Activated gamma-delta T cell treated with anti-CD3 and anti-CD28 coated beads, Interleukin-2, amount 50 U/mL, for 16 hours (primary cell): ENCODE data around the gene RSBN1.

Source experiments
- DNase-seq: peaks from one replicate; pipeline ENCODE4 v3.0.0-alpha.2; 2020; ENCODE audit warnings: low read depth

RSBN1 gene

DNA sequence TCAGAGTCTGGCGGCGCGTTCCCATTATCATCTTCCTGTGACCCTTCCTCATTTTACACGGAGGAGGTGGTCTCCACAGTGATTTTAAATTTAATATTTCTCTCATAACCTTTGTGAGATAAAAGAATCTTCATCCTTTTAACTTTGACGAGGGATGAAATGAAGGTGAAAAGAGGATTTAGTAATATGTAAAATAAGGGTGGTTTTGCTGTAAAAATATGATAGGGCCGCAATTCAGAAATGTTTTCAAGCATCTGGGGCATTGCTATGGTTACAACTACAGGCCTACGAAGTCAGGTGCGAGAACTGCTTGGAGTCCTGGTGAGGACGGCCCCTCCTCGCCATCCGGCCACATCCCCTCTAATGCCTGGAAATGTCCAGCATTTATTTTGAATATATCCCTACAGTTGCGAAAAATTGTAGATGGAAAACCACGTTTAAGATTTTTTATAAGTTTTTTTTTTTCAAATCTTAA lies 422 bp upstream of the RSBN1 start:
- DNase-seq, result no peak

DNA sequence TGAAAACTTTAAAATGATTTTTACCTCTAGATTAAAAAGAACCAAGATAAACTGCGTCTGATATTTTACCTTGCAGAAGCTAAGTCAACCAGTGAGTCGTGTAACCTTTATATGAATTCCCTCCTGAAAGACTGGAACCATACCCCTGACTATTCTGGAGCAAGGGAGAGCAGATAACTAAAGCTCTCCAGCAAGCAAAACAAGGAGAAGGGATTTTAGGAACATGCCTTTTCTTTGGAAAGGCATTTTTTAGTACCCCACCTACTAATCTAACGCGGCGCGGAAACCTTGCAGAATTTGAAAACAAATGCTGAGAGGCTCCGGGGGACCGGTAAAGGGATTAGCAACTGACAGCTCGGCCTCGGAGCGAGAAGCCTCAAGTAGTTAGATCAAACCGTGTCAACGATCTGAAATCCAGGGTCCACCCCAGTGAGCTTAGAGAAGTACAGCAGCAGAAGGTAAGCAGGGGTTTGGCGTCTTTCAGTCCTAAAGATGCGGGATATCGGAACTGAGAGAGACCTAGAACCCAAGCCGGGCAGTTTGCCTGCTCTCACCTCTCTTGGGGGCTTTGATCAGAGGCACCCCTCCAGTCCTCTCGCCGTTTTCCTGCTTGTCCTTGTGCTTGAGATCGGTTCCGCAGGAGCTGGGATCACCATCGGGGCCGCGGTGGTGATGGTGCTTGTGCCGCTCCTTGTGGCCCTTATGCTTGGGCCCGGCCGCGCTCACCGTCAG lies 954 bp downstream of the RSBN1 start:
- no peak for DNase-seq

DNA sequence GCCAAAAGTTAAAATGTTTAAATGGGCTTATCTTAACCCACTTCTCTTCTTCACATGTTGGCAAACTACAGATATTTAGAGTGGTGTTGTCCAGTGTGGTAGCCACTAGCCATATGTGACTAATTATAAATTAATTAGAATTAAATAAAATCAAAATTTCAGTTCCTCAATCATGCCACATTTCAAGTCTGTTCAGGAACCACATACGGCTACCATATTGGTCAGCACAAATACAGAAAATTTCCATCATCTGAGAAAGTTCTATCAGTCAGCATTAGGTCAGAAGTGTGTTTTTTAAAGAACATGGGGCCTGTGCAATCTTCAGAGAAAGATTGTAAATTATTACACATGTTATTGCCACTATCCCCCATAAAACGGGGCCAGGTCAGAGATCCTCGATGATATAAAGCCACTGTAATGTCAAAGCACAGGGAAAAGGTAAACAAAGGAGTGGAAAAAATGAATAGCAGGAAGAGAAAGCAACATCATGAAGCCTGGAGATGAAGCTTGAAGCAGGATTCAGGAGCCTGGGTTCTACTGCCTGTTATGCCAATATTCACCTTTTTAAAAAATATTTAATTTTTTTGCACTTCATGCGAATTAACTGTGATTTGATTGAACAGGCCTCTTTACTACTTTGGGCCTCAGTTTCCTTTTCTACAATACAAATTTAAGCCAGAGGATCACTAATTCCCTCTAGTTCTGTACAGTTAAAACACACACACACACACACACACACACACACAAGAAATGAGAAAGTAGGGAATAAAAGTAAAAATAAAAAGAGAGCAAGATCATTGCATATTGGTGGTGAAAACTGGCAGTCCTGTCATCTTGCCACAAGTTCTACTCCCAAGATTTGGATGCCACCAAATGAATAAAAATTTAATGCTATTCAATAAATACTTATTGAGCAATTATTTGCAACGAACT lies 2.3 kb downstream of the RSBN1 start:
- DNase-seq, result no peak

DNA sequence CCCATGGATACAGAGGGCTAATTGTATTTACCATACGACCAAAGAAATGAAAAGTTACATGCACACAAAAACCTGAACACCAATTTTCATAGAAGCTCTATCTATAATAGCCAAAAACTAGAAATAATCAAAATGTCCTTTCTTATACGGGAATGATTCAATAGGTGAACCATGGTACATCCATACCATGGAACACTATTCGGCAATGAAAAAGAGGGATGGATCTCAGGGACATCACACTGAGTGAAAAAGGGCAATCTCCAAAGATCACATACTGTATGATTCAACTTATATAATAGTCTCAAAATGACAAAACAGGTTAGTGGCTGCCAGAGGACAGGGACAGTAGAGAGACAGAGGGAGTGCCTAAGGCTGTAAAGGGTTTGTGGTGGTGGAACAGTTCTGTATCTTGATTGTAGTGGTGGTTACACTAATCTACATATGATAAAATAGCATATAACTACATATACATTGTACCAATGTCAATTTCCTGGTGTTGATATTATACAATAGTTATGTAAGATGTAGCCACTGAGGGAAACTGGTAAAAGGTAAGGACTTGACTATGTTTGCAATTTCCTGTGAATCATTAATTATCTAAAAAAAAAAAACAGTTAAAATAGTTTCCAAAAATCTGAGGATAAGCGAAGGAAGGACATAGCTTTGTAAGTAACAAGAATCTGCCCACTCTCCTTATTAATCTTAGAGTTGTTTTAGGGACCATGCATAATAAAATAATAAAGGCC lies 3.7 kb downstream of the RSBN1 start:
- DNase-seq, result no peak

DNA sequence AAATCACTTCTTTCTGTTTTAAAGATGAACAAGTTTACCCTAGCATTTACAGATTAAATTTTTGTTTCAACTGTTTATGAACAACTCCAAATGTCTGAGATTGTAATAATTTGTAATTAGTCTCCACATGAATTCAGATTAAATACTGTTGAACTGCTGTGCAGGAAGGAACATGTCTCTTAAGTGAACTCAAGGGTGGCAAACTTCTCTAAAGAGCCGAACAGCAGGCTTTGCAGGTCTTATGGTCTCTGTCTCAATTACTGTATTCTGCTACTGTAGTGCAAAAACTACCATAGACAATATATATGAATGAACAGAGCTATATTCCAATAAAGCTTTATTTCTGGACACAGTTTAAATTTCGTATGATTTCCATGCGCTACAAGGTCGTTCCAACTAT lies 6.6 kb downstream of the RSBN1 start:
- no peak for DNase-seq

DNA sequence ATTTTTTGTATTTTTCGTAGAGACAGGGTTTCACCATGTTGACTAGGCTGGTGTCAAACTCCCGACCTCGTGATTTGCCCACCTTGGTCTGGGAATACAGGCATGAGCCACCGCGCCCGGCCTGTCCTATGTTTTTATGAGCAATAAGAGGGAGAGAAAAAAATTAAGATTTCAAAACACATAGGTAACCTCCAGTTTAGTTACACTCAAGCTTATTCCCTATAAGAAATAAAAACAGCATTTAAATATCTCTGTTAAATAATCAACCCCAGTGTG lies 7.1 kb downstream of the RSBN1 start:
- DNase-seq, result no peak

DNA sequence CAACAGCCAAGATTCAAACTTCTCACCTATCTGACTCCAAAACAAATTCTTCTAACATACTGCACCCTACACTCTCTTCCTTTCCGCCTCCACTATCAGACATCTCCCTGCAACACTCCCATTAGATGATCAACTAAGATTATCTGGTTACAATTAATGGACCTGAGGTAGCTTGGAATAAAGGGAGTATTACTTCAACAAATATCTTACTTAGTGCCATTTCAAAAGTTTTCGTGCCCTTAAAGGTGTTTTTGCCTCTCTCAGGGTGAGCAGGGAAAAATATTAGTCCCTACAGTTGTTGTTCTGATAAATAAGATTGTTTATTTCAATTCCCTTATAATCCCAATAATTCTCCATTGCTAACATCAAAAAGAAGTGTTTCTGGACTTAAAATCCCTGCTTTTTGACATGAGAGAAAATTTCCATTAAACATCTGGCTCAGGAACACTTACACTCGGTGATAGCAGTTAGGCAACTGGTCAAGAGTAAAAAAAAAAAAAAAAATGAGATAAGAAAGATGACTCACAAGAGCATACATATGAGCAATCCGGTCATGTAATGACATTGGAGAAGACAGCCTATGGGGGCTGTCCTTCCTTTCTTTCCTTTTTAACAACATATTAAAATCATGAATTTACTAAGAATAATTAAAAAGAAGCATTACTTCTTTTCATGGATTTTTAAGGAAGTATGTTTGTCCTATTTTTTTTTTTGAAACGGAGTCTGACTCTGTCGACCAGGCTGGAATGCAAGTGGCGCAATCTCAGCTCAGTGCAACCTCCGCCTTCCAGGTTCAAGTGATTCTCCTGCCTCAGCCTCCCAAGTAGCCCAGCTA lies 7.6 kb downstream of the RSBN1 start:
- DNase-seq, result no peak

DNA sequence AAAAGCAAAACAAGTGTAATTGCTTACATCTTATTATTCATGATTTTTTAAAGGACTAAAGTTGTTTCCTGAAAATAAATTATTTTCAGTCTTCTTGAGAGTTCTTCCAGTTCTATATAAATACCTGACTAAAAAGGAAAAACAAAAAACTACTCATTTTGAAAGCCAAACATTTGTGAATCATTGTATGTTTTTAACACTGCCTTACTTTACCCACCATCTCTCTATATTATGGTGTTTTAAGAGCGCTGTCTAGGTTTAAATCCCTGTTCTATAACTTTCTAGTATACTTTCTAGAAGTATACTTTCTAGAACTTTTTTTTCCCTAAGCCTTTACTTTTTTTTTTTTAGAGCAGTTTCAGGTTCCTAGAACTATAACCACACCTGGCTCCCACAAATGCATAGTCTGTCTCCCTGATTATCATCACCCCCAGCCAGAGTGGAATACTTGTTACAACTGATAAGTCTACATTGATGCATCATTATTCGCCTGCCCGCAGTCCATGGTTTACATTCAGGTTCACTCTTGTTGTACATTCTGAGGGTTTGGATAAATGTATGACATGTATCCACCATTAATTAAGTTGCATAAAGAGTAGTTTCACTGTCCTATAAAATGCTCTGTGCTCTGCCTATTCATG lies 9.8 kb downstream of the RSBN1 start:
- no peak for DNase-seq

DNA sequence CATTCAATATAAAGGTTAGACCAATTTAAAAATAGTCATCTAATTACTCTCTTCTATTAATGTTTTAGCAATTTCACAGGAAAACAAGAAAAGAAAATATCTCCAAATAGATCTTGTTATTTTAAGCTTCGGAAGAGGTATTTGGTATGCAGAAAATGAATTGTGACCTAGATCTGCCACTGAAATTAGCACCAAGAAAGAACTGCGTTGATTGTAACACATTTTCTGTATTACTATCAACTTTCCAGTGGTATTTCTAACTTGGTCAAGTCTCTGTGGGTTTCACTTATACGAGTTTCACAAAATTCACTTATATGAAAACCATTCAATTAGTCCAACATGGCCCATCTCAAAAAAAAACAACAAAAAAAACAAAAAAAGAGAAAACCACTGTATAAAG lies 11.8 kb downstream of the RSBN1 start:
- no peak for DNase-seq

DNA sequence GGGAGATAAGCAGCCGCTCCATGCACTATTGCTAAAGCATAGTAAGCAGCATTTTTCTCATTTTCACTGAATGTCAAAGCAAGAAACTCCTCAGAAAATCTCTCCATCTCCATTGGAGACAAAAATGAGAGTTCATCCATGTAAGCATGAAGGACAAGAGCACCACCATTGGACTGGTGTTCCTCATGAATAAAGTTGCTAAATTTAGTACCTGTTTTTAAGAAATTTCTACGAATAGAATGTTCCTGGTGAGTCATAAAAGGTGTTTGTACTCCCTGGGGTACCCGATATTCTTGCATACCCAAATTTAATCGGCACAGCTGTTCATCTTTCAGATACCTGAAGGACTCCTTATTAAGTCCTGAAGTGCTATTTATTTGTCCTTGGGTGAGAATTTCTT lies 14.8 kb downstream of the RSBN1 start:
- no peak for DNase-seq

DNA sequence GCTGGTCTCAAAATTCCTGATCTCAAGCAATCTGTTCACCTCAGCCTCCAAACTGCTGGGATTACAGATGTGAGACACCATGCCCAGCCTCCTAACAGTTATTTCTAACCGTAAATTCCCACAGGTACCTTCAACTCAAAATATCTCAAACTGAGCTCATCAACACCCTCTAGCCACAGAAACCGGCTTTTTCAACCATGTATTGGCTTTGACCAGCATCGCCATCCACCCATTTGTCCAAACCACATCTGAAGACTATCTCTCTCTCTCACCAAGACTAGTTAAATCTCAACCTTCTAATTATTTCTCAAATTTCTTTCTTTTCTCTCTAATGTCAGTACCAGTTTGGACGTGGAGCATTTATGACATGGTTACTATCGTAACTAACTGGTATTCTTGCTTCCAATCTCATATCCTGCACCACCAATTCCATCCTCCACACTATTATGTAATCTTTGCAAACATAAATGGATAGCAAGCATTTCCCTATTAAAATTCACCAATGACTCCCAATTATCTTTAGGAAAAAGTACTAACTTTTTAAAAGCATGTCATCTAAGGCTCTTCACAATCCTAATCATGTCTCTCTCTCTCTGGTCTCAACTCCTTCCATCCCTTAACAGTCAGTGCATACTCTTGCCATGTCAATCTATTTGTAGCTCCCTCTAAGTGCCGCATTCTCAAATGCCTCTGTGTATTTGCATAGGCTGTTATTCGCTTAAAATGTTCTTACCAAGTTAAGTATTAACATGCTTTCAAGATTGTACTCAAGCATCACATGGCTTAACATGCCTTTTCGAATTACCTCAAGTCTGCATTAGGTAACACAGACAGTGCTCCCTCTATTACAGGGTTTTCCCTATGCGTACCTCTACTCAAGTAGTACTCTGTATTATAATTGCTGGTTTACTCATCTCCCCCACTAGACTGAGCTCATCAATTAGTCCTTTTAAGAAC lies 18.1 kb downstream of the RSBN1 start:
- no peak for DNase-seq

DNA sequence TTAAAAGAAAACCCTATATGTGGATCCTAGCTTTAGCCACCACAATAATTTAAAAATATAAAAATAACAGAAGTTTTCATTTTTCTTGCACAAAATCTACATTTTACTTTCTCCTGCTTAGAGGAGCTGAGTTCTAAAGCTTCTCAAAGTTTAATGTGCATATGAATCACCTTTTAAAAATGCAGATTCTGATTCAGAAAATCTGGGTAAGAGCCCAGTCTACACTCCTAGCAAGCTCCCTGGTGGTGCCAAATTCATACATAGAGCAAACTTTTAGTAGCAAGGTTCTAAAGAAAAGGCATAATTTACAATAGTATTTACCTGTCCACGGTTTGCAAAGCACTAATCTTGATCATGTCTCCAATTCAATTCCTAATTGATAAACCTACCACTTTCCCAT lies 19.3 kb downstream of the RSBN1 start:
- DNase-seq, result no peak

DNA sequence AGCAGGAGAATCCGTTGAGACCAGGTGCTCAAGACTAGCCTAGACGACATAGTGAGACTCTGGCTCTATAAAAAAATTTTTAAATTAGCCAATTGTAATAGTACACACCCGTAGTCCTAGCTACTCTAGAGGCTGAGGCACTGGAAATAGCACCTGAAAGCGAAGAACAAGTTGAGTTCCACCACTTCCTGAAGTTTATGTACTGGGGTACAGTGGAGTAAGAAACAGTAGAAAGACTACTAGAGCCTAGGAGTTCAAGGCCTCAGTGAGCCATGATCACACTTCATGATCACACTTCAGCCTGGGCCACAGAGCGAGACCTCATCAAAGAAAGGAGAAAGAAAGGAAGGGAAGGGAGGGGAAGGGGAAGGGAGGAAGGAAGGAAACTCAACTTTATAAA lies 19.8 kb downstream of the RSBN1 start:
- DNase-seq, result no peak

DNA sequence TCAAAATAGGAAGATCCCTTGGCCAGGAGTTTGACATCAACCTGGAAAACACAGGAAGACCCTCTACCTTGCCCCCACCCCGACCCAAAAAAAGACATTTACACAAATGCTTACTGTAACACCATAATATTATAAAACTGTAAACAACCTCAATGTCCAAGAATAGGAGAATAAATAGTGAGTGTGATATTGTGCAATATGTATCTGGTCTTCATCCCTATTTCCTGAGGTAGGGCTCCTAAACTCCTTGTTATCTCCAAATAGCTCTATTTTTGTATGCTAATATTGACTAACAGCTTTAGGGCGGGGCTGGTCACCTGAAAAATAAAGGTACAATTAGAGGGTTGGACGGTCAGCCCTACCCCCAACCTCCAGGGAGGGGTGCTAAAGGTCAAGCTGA lies 23.5 kb downstream of the RSBN1 start:
- DNase-seq, result no peak

DNA sequence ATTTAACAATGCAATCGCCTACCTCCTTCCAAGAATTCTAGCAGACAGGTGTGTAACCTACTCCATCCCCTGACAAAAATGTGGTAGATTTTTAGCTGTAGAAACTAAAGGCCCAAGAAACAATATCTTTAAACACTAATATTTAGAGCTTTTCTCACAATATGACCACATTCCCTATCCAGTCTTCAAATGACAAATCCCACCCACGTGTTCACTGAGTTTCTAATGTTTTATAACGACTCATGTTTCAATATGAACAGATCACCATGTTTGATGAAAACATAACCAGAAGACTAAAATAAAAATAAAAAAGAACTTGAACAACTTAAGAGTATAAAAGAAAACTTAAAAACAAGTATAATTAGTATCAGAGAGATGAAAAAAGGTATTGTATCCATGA lies 24.6 kb downstream of the RSBN1 start:
- no peak for DNase-seq

DNA sequence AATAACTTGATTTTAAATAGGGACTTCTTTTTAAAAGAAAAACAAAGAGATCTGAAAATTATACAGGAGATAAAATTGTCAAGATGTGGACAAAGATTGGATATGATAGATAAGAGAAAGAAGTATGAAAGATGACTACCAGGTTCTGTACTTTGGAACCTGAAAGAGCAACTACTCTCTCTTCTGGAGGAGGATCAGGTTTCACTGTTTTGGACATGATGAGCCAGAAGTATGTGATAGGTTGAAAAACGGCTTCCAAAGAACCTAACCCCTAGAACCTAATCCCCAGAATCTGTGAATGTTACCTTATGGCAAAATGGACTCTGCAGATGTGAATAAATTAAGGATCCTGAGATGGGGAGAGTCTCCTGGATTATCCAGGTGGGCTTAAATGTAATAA lies 26.2 kb downstream of the RSBN1 start:
- DNase-seq, result no peak

DNA sequence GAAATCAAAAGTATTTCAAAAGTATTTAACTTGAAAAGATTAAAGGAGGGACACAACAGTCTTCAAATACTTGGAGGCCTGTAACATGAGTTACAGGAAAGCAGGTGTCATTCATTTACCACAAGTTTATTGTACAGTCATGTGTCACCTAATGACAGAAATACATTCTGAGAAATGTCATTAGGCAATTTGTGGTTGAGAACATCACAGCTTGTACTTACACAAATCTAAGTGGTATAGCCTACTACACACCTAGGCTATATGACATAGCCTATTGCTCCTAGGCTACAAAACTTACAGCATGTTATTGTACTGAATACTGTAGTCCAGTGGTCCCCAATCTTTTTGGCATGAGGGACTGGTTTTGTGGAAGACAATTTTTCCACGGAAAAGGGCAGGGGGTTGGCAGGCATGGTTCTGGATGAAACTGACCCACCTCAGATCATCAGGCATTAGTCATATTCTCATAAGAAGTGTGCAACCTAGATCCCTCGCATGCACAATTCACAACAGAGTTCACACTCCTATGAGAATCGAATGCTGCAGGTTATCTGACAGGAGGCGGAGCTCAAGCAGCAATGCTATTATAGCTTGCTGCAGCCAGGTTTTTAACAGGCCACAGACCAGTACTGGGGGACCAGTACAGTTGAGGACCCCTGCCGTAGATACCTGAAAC lies 28.0 kb downstream of the RSBN1 start:
- no peak for DNase-seq

DNA sequence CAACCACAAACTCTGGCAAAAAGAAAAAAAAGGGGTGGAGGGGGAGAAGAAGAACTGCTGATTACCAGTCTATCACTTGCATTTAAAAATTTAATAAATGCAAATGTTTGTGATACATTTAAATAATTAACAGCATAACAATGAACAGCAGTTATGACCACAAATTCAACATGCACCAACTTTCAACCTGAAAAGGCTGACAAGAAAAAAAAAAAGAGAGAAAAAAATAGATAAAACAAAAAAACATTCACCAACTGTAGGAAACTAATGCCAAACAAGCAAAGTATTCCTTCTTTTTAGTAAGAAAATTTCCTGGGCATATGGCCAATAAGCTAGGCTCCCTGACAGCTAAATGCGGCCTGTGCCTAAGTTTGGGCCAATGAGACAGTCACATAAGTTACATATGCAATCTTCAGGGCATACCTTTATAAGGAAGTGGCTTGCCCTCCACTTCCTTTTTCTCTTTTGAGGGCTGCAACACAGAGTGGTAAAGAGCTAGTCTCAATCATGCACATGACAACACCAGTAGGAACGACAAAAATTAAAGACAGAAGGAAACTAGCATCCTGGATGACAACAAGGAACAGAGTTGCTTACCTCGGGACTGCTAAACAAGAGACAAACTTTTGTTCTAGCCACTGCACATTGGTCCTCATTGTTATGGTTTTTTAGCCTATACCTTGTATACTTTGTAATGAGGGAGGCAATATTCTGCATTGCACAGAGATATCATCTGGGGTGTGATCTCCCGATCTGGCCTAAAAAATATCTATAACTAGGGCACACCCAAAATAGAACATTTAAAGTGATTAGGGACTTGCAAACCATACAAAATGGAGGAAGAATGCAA lies 28.8 kb downstream of the RSBN1 start:
- DNase-seq, result no peak

DNA sequence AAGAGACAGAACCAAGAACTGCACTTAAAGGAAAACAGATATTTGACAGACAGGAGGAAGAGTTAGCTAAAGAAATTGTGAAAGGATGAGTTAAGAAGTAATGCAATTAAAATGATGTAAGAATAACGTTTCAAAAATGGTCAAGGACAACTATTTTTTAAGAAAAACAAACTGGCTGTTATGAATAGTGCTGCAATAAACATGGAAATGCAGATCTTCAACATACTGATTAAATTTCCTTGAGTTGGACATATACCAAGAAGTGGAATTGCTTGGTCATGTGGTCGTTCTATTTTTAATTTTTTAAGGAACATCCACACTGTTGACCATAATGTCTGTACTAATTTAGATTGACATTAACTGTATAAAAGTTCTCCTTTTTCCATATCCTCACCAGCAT lies 29.9 kb downstream of the RSBN1 start:
- DNase-seq, result no peak
